Measurements from ENCODE around the gene CYP4Z1.
"Not testable (repeated sequence)": the region's sequence is repeated elsewhere in the genome, so short reads cannot be mapped to it uniquely, and the experiment has no call there.

GRCh38 chr1:47089356-47089755 is 22.3 kb downstream of the CYP4Z1 start:
- TF ChIP-seq EP300, POLR2A, POLR2AphosphoS5 (IDR thresholded peaks at IDR 0.05): not testable (repeated sequence)
- TF ChIP-seq, protein P1, sequence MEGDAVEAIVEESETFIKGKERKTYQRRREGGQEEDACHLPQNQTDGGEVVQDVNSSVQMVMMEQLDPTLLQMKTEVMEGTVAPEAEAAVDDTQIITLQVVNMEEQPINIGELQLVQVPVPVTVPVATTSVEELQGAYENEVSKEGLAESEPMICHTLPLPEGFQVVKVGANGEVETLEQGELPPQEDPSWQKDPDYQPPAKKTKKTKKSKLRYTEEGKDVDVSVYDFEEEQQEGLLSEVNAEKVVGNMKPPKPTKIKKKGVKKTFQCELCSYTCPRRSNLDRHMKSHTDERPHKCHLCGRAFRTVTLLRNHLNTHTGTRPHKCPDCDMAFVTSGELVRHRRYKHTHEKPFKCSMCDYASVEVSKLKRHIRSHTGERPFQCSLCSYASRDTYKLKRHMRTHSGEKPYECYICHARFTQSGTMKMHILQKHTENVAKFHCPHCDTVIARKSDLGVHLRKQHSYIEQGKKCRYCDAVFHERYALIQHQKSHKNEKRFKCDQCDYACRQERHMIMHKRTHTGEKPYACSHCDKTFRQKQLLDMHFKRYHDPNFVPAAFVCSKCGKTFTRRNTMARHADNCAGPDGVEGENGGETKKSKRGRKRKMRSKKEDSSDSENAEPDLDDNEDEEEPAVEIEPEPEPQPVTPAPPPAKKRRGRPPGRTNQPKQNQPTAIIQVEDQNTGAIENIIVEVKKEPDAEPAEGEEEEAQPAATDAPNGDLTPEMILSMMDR (IDR thresholded peaks at IDR 0.05): peak in 5 of 6 experiments; percentile 33 to 57 (median 49)

All from upper lobe of left lung (tissue), 4 donors.